GM12872 (cell line): Measurements from ENCODE around the gene ACOT9.

Source experiments
- TF ChIP-seq, protein P1 (sequence below): IDR thresholded peaks from 3 replicates; pipeline ENCODE4 v1.5.1; 2011; ENCODE audit warnings: low read depth, mild to moderate bottlenecking, low read length, moderate library complexity; ENCODE audit not compliant: insufficient read depth

Gene ACOT9

DNA sequence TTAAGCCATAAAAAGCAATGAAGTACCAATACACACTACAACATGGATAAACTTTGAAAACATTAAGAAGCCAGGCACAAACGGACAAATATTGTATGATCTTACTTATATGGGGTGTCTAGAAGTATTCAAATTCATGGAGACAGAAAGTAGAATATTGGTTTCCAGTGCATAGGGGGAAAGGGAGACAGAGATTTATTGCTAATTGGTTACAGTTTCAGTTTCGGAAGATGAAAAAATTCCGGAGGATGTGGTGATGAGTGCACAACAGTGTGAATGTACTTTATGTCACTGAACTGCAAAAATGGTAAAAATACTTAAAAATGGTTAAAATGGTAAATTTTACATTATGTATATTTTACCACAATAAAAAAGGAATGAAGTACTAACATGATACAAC is 80.9 kb downstream of the ACOT9 start:
- TF ChIP-seq, protein P1, sequence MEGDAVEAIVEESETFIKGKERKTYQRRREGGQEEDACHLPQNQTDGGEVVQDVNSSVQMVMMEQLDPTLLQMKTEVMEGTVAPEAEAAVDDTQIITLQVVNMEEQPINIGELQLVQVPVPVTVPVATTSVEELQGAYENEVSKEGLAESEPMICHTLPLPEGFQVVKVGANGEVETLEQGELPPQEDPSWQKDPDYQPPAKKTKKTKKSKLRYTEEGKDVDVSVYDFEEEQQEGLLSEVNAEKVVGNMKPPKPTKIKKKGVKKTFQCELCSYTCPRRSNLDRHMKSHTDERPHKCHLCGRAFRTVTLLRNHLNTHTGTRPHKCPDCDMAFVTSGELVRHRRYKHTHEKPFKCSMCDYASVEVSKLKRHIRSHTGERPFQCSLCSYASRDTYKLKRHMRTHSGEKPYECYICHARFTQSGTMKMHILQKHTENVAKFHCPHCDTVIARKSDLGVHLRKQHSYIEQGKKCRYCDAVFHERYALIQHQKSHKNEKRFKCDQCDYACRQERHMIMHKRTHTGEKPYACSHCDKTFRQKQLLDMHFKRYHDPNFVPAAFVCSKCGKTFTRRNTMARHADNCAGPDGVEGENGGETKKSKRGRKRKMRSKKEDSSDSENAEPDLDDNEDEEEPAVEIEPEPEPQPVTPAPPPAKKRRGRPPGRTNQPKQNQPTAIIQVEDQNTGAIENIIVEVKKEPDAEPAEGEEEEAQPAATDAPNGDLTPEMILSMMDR, result no peak

DNA sequence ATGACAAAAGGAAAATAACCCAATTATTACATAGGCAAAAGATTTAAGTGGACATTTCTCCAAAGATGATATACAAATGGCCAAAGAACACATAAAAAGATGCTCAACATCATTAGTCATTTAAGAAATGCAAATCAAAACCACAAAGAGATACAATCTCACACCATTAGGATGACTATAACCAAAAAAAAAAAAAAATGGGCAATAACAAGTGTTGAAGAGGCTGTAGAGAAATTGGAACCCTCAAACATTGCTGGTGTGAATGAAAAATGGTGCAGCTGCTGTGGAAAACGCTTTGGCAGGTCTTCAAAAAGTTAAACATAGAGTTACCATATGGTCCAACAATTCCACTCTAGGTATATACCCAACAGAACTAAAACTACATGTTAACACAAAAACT is 81.4 kb downstream of the ACOT9 start:
- TF ChIP-seq, protein P1, result no peak

DNA sequence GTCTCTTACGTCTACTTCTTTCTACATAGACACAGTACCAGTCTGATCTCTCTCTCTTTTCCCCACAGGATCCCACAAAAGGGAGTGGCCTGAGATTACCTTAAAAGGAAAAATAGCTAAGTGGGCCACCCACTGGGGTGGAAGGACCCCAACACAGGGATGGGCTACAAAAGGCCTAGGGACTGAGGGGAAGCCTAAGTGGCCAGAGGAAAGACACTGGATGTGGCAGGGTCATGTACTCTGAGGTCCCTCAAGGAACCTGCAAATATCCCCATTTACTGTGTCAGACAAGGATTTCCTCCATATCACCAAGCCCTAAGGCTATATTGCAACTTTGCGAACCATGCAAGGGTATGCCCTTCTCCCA is 82.3 kb downstream of the ACOT9 start:
- TF ChIP-seq, protein P1, result no peak

DNA sequence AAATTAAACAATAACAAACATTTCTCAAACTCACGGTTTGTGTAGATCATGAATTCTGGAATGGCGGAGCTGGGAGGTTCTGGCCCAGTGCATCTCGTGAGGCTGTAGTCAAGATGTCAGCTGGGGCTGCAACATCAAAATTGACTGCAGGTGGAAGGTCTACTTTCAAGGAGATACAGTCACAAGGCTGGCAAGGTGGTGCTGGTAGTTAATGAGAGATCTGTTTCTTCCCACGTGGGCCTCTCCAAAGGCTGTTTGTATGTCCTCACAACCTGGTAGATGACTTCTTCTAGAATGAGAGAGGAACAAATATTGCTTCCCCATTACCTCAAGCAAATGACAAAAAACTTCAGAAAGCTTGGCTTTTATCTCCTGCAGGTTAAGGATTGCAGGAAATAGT is 83.7 kb downstream of the ACOT9 start:
- TF ChIP-seq, protein P1, result no peak

DNA sequence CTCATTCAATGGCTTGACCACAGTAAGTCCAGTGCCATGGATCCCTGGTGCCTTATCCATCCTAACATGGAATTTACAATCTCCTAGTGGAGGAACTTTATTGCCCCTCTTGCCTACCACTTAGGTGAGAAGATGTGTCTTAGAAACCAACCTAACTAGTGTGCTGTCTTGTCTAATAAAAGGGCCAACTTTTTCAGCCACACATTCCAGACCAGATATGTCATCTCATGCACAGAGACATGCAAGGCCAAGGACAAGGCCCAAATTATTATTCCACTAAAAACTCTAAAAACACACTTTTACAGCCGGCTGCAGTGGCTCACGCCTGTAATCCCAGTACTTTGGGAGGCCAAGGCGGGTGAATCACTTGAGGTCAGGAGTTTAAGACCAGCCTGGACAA is 86.4 kb downstream of the ACOT9 start:
- TF ChIP-seq, protein P1, result no peak

DNA sequence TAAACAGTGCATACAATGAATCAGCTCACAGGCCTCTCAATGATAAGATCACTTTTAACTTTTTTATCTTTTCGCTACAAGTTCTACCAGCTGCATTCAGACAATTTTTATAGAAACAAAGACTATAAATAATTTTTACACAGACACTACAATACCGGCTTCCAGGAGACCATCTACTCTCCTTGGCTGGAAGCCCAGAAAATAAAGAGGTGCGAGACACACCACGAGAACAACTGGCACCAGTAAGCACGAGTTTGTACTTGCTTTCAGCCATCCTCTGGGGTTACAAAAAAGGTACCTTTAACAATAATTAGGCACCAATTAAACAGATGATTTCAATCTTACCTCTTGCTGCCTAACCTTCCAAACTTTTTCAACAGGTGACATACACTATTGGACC is 87.0 kb downstream of the ACOT9 start:
- TF ChIP-seq, protein P1, result no peak
